Bronchial smooth muscle cell (primary cell): ENCODE data around the gene PLEKHH2. TPM values are rescaled to one million over a fixed set of nuclear protein-coding genes. Genes with fewer than 3 reads are reported as not detected.

Source experiments
- total RNA-seq: library from RNA; depleted of rRNA; stranded (reverse); fragments of >200 nt; gene quantifications from 2 replicates; pipeline ENCODE4 v1.2.1, GENCODE V29; 2014

The PLEKHH2 gene
- 4.4 and 6.5 TPM in 2 replicates for total RNA-seq

GRCh38 chr2:43637030-43637803, at the start of gene PLEKHH2:
PLEKHH2 (plus strand) TSS chr2:43637260; CDS start chr2:43644674, 7,414 bp downstream.

GRCh38 chr2:43595603-43596412, 41.3 kb upstream of the PLEKHH2 start, which contains the start of gene THADA:
THADA (minus strand) TSS chr2:43596038; CDS start chr2:43592392, 3,646 bp downstream.

GRCh38 chr2:43676322-43677050, 39.4 kb downstream of the PLEKHH2 start, which contains the start of gene C1GALT1C1L:
C1GALT1C1L (minus strand) TSS chr2:43676429; CDS start chr2:43676322, 107 bp downstream.

GRCh38 chr2:43773876-43774613, 137.0 kb downstream of the PLEKHH2 start, which contains the start of gene DYNC2LI1:
DYNC2LI1 (plus strand) TSS chr2:43774039; CDS start chr2:43774139, 100 bp downstream.

Other genes starting within 250 kb of the PLEKHH2 start
- 28.4 and 40.4 TPM in 2 replicates for gene THADA, start 41.2 kb upstream of the PLEKHH2 start, total RNA-seq
- gene C1GALT1C1L, start 39.2 kb downstream of the PLEKHH2 start, total RNA-seq = 0.34 and 0.79 TPM in 2 replicates
- gene DYNC2LI1, start 136.8 kb downstream of the PLEKHH2 start, total RNA-seq = 17.9 and 24.6 TPM in 2 replicates
- not detected in 2 replicates for gene ABCG5, start 201.6 kb downstream of the PLEKHH2 start, total RNA-seq
- not detected in 2 replicates for gene ABCG8, start 201.7 kb downstream of the PLEKHH2 start, total RNA-seq